Ecto neural progenitor cell (in vitro differentiated cells): ENCODE measurements around the gene REG3A.

ENCODE experiments used
- DNase-seq: peaks from one replicate; pipeline ENCODE4 v3.0.0-alpha.2; 2018; ENCODE audit warnings: low spot score

The REG3A gene

DNA sequence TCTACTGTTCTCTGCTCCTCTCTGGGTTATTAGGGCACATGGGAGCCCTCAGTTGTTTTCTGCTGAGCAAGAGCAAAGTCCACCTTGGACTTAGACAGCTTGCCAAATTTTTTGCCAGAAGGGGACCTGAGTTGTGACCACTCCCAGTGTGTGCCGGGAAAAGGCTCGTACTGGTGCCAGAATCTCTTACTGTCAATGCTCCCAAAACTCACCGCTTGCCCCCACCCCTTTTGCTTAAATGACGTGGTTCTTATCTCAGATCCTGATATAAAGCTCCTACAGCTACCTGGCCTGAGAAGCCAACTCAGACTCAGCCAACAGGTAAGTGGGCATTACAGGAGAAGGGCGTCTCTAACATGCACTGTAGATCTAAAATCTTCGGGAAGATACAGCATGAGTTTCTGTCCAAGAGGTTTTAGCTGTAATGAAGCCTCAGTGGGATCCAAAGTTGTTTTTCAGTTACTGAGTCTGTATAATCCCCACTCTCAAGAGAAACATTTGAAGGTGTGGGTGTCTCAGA, 39.3 kb downstream of the REG3A start, which contains the start of gene REG1A:
Gene REG1A, plus strand, starts transcription at position 295 of the 520 bp plus-strand sequence. CDS start 374 bp downstream, outside the sequence.
- no peak for DNase-seq

DNA sequence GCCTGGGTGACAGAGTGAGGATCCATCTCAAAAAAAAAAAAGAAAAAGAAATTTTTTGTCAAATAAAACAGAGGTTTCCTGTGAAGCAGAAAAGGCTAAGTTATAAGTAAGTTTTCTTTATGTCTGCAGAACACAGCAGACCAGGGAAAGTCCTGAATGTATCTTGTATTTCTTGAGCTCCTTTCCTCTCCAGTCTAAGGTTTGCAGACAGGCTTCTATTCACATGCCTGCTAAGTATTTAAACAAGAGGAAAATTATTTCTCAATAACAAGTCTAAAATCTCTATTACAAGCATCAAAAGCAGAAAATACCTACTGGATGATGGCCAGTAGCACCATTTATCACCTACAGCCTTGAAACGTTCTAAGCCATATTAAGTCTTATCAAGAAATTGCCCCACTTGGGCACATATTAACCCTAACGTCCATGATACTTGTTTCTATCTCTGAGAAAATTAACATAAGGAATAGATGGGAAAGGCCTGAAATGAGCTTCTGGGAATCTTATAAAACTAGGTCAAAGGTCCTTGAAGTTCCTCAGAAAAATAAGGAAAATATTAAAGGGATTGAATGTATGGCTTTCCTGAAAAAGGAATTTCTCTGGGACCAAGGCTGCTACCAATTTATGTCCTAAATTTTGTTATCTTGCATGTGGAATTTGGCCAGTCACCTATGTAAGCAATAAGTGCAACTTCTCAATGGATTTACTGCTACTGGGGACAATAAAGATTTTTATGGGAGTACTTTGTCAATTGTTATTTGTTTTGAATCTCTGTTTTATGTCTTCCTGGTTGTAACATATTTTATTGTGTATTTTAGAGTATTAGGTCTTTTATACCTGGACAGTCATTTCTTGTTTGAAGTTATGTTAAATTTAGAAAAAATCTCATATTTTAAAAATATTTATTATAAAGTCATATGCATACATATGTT, 42.3 kb downstream of the REG3A start:
- no peak for DNase-seq

DNA sequence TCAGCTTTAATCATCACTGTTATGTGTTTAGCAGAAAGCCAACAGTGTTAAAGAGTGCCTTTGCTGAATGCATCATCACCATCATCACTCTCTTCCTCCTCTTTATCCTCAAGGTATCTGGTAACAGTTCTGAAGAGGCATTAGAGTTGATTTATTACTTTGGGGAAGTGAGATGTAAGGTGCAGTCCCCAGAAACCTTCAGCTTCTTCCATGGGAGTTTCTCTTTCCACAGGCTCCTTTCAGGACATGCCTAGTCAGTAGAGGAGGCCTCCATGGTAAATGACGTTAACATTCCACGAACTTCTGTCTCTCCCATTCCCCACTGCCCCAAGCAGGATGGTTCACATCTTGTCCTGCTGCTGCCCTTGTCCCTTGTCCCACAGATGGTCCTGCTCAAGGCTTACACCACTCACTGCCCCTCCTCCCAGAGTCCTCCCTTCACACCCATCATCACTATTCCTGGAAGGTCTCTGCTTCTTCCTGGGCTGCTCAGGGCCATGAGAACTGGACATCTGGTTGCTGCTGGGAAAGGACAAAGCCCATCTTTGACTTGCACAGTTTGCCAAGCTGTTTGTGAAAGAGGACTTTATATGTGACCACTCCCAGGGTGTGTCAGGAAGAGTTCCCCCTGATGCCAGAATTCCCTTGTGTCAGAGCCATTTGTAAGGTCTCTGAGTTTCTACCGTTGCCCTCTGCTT, 44.6 kb downstream of the REG3A start:
- no peak for DNase-seq

DNA sequence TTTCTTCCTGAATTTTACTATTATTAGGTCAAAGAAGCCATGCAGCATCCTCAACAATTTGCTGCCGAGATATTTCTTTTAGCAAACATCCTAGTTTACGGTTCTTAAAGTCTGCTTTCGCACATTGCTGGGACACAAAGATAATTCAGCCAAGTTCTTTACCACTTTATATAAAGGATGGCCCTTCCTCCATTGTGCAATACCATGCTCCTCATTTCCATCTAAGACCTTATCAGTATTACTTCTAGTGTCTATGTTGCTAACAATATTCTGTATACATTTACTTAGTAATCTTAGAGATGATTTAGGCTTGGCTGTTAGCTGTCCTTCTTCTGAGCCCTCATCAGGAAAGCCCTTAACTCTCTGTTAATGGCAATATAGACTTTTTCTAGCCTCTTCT, 47.3 kb downstream of the REG3A start:
- DNase-seq: no peak
